Measurements from ENCODE around the gene ELMO1. TPM values are rescaled to one million over a fixed set of nuclear protein-coding genes. Genes with fewer than 3 reads are reported as not detected.

The ELMO1 gene
- polyA plus RNA-seq, 2 of the 4 experiments (the other 2 are of a cell fraction), result 2.3 to 6.1 TPM

- DNase-seq (ENCODE audit: low read depth in 1 of 2, low spot score in 1 of 2) (no peak), FAIRE-seq (no peak), ATAC-seq (no peak)
- no peak overlapping the region for H3K4me2 ChIP-seq
- H3K27ac ChIP-seq, result no peak overlapping the region
- H3K9me3 ChIP-seq, result no peaks in the 10 kb centered on the region
- no peak for TF ChIP-seq ZSCAN20 (CRISPR knock-in tag; IDR thresholded peaks at IDR 0.05)
- TF ChIP-seq NFE2L2 (conservative IDR thresholded peaks at IDR 0.05; ENCODE audit: low read length), result no peak
- TF ChIP-seq JUN (IDR thresholded peaks at IDR 0.05), result no peak
- no peak for TF ChIP-seq HOXB5 (CRISPR knock-in tag; IDR thresholded peaks at IDR 0.05)
- no peak for TF ChIP-seq ZC3H11A (IDR thresholded peaks at IDR 0.05)
- TF ChIP-seq EHF (CRISPR knock-in tag; IDR thresholded peaks at IDR 0.05), result no peak
- no peak for TF ChIP-seq TFCP2L1 (CRISPR knock-in tag; IDR thresholded peaks at IDR 0.05)
- TF ChIP-seq CHD4 (IDR thresholded peaks at IDR 0.05; ENCODE audit: borderline replicate concordance), result no peak
- no peak for TF ChIP-seq EP300 (IDR thresholded peaks at IDR 0.05)
- no peak for TF ChIP-seq PBX3 (IDR thresholded peaks at IDR 0.05)
- no peak for TF ChIP-seq RFX5 (IDR thresholded peaks at IDR 0.05)
- TF ChIP-seq EHMT2 (IDR thresholded peaks at IDR 0.05; ENCODE audit: low read depth), result no peak
- no peak for TF ChIP-seq CBX2 (IDR thresholded peaks at IDR 0.05; ENCODE audit: borderline replicate concordance, low read depth)
- H3K4me1 ChIP-seq, result no peaks in the 10 kb centered on the region
- no peak overlapping the region for H3K4me3 ChIP-seq
- CTCF ChIA-PET, result no interaction called here
- POLR2A ChIA-PET, result no interaction called here
- WGBS (ENCODE audit: missing lambda C conversion rate), result 78% methylated on average over 7 of the region's 7 CpGs
Observed at GRCh38 chr7:37471619-37472018, 23.0 kb upstream of the ELMO1 start.

- Histone ChIP-seq H3K4me1 (no peaks in the 10 kb centered on the region), H3K4me2 (no peak overlapping the region), H3K27ac (no peak overlapping the region), H3K4me3 (no peak overlapping the region), H3K9me3 (no peaks in the 10 kb centered on the region)
- FAIRE-seq, result no peak
- CTCF ChIA-PET, result interaction anchor here (0.6 kb wide), 1 partner anchor 1101 kb away, joined by 3 read pairs; no protein-coding TSS in a partner anchor
- no peak for DNase-seq (ENCODE audit: low read depth in 1 of 2, low spot score in 1 of 2)
- 46% methylated on average over 3 of the region's 3 CpGs for WGBS (ENCODE audit: missing lambda C conversion rate)
- no peak for ATAC-seq
- no peak for TF ChIP-seq HDAC2 (IDR thresholded peaks at IDR 0.05)
- no peak for TF ChIP-seq NR3C1 (IDR thresholded peaks at IDR 0.05)
- no peak for TF ChIP-seq EP300 (IDR thresholded peaks at IDR 0.05)
- no peak for TF ChIP-seq TFCP2L1 (CRISPR knock-in tag; IDR thresholded peaks at IDR 0.05)
- TF ChIP-seq CTCF (IDR thresholded peaks at IDR 0.05), result no peak
- TF ChIP-seq BHLHE40 (IDR thresholded peaks at IDR 0.05; ENCODE audit: low read depth, low read length), result no peak
- no peak for TF ChIP-seq MAFK (IDR thresholded peaks at IDR 0.05; ENCODE audit: partially characterized antibody)
- no peak for TF ChIP-seq HES2 (IDR thresholded peaks at IDR 0.05)
- no peak for TF ChIP-seq SMC3 (IDR thresholded peaks at IDR 0.05)
- no peak for TF ChIP-seq HOXB13 (CRISPR knock-in tag; IDR thresholded peaks at IDR 0.05; ENCODE audit: low read depth)
- no peak for TF ChIP-seq MYC (IDR thresholded peaks at IDR 0.05; ENCODE audit: borderline replicate concordance, low read length)
- no peak for TF ChIP-seq ZC3H11A (IDR thresholded peaks at IDR 0.05)
- TF ChIP-seq POLR2AphosphoS2 (conservative IDR thresholded peaks at IDR 0.05; ENCODE audit: low read length), result no peak
- TF ChIP-seq MAX (IDR thresholded peaks at IDR 0.05), result no peak
- TF ChIP-seq RARB (CRISPR knock-in tag; IDR thresholded peaks at IDR 0.05), result no peak
- TF ChIP-seq KDM1A (IDR thresholded peaks at IDR 0.05; ENCODE audit: low read depth), result no peak
- TF ChIP-seq E2F6 (IDR thresholded peaks at IDR 0.05; ENCODE audit: borderline replicate concordance, low read depth), result no peak
- POLR2A ChIA-PET, result no interaction called here
Observed at GRCh38 chr7:37467002-37467401, 18.3 kb upstream of the ELMO1 start.

Data from A549 (cell line).